ENCODE results near the gene CBR1. TPM values are rescaled to one million over a fixed set of nuclear protein-coding genes. Genes with fewer than 3 reads are reported as not detected.

CBR1 gene
- total and polyA plus RNA-seq, 9 of the 15 experiments (the other 6 are each of a cell fraction or from before 2014, with no cell fraction given), result 2.5 to 33.8 (median 15.1) TPM

GRCh38 chr21:36061445-36061844 is 8.4 kb upstream of the CBR1 start (continued):
- no peak for TF ChIP-seq CLOCK (CRISPR knock-in tag; IDR thresholded peaks at IDR 0.05; ENCODE audit: borderline replicate concordance)
- TF ChIP-seq TCF3 (CRISPR knock-in tag; IDR thresholded peaks at IDR 0.05), result no peak
- TF ChIP-seq IRF2 (CRISPR knock-in tag; IDR thresholded peaks at IDR 0.05), result no peak
- no peak for TF ChIP-seq ZNF57 (CRISPR knock-in tag; IDR thresholded peaks at IDR 0.05)
- TF ChIP-seq ARID2 (IDR thresholded peaks at IDR 0.05), result no peak
- TF ChIP-seq RBM25 (IDR thresholded peaks at IDR 0.05; ENCODE audit: low read depth, low read length, severe bottlenecking), result no peak
- no peak for TF ChIP-seq DNMT1 (IDR thresholded peaks at IDR 0.05)
- TF ChIP-seq ZNF518B (CRISPR knock-in tag; IDR thresholded peaks at IDR 0.05), result no peak
- 0 out of 2 replicates have a peak, but pooled peaks have one; percentile 63 for TF ChIP-seq ZNF398 (CRISPR knock-in tag; IDR thresholded peaks at IDR 0.05)
- no peak for TF ChIP-seq TRIM25 (IDR thresholded peaks at IDR 0.05; ENCODE audit: borderline replicate concordance)
- no peak for TF ChIP-seq RB1 (IDR thresholded peaks at IDR 0.05; ENCODE audit: low read depth)
- no peak for TF ChIP-seq SAP30 (IDR thresholded peaks at IDR 0.05; ENCODE audit: borderline replicate concordance, insufficient read depth, low read depth, low read length, poor library complexity, severe bottlenecking)
- TF ChIP-seq ZFP1 (CRISPR knock-in tag; IDR thresholded peaks at IDR 0.05), result no peak
- TF ChIP-seq KLF6 (CRISPR knock-in tag; IDR thresholded peaks at IDR 0.05; ENCODE audit: borderline replicate concordance), result 0 out of 2 replicates have a peak, but pooled peaks have one; percentile 14
- TF ChIP-seq CEBPB (tag; IDR thresholded peaks at IDR 0.05), result no peak
- TF ChIP-seq ZNF655 (CRISPR knock-in tag; IDR thresholded peaks at IDR 0.05), result no peak
- no peak for TF ChIP-seq PRMT5 (CRISPR knock-in tag; IDR thresholded peaks at IDR 0.05)
- no peak for TF ChIP-seq ZNF551 (CRISPR knock-in tag; IDR thresholded peaks at IDR 0.05)

Data from K562 (cell line).